ENCODE results near the gene BNC2.

The BNC2 gene

GRCh38 chr9:16368237-16369087 is 502.0 kb downstream of the BNC2 start:
- no peak for DNase-seq (ENCODE audit: low spot score)

- no peak for DNase-seq (ENCODE audit: low spot score)
Observed at GRCh38 chr9:16367605-16368231, 502.8 kb downstream of the BNC2 start.

GRCh38 chr9:16364347-16364746 is 506.1 kb downstream of the BNC2 start:
- no peak for DNase-seq (ENCODE audit: low spot score)

- DNase-seq (ENCODE audit: low spot score) = no peak
Observed at GRCh38 chr9:16363916-16364315, 506.6 kb downstream of the BNC2 start.

GRCh38 chr9:16363073-16363781 is 507.2 kb downstream of the BNC2 start:
- DNase-seq (ENCODE audit: low spot score) = no peak

GRCh38 chr9:16361939-16362338 is 508.5 kb downstream of the BNC2 start:
- no peak for DNase-seq (ENCODE audit: low spot score)

GRCh38 chr9:16361118-16361517 is 509.4 kb downstream of the BNC2 start:
- DNase-seq (ENCODE audit: low spot score) = no peak

- DNase-seq (ENCODE audit: low spot score) = no peak
Observed at GRCh38 chr9:16360247-16360646, 510.2 kb downstream of the BNC2 start.
